ENCODE results near the gene DDX59. TPM values are rescaled to one million over a fixed set of nuclear protein-coding genes. Genes with fewer than 3 reads are reported as not detected.

Gene DDX59
- total RNA-seq, 1 experiment from 2014 or later = 24.6 TPM

DNA sequence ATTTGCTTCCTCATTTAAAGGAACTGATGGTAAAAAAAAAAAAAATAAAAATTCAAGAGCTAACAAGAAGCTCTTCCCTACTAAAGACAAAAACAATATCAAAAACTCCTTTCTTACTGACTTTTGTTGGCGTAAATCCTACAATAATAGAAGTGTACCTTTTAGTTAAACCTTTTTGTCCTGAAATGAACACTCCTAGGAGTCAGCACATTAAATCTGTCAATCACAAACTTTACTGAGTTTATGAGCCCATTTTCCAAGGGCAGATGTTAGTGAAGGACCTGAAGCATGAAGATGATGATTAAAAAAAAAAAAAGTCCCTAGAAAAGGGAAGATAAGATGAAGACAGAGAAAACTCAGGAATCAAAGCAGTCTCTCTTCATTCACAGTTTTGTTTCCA lies 22.6 kb upstream of the DDX59 start:
- Histone ChIP-seq H3K4me2 (ENCODE audit: low read length) (no peak overlapping the region), H3F3A (ENCODE audit: low read length, unreplicated experiment) (no peaks in the 10 kb centered on the region), H3K4me3 (ENCODE audit: low read length) (no peak overlapping the region), H4K20me1 (ENCODE audit: low read length) (no peaks in the 10 kb centered on the region), H3K9ac (ENCODE audit: low read length) (no peak overlapping the region), H3K9me3 (ENCODE audit: low read length) (no peaks in the 10 kb centered on the region), H3K36me3 (ENCODE audit: low read depth, low read length) (no peaks in the 10 kb centered on the region), H3K79me2 (ENCODE audit: low read length) (no peaks in the 10 kb centered on the region), H3K9me2 (replicated peaks; ENCODE audit: low read length) (no peaks in the 10 kb centered on the region), H3K27me3 (ENCODE audit: low read length) (no peaks in the 10 kb centered on the region), H2AFZ (ENCODE audit: low read length) (no peak overlapping the region), H3K27ac (ENCODE audit: low read length) (no peak overlapping the region), H3K4me1 (ENCODE audit: insufficient read depth, low read length) (0 out of 2 replicates have a peak, but pooled peaks cover 5% of the 10 kb centered on the region)
- CTCF ChIA-PET = no interaction called here
- no peak for DNase-seq
- intact Hi-C loops (cut with micrococcal nuclease) = no loop called here
- POLR2A ChIA-PET (ENCODE audit: unreplicated experiment) = no interaction called here
- TF ChIP-seq, protein P1, sequence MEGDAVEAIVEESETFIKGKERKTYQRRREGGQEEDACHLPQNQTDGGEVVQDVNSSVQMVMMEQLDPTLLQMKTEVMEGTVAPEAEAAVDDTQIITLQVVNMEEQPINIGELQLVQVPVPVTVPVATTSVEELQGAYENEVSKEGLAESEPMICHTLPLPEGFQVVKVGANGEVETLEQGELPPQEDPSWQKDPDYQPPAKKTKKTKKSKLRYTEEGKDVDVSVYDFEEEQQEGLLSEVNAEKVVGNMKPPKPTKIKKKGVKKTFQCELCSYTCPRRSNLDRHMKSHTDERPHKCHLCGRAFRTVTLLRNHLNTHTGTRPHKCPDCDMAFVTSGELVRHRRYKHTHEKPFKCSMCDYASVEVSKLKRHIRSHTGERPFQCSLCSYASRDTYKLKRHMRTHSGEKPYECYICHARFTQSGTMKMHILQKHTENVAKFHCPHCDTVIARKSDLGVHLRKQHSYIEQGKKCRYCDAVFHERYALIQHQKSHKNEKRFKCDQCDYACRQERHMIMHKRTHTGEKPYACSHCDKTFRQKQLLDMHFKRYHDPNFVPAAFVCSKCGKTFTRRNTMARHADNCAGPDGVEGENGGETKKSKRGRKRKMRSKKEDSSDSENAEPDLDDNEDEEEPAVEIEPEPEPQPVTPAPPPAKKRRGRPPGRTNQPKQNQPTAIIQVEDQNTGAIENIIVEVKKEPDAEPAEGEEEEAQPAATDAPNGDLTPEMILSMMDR (conservative IDR thresholded peaks at IDR 0.05; ENCODE audit: low read depth, low read length) = no peak
- no peak for TF ChIP-seq EZH2phosphoT487 (IDR thresholded peaks at IDR 0.05; ENCODE audit: borderline replicate concordance, low read length)
- TF ChIP-seq EZH2 (IDR thresholded peaks at IDR 0.05; ENCODE audit: low read length, unreplicated experiment) = no peak
- BruUV-seq (replicated peaks) = no TSS peak
- ATAC-seq = no peak

DNA sequence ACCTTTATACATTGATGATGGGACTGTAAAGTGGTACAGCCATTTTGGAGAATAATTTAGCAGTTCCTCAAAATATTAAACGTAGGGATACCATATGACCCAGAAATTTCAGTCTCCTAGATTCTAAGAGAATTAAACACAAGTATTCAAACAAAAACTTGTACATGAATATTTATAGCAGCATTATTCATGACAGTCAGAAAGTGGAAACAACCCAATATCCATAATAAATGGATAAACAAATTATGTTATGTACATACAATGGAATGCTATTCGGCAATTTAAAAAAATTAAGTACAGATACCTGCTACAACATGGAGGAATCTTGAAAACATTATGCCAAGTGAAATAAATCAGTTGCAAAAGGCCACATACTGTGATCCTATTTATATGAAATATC lies 16.9 kb upstream of the DDX59 start:
- Histone ChIP-seq H3K27me3 (ENCODE audit: low read length) (no peaks in the 10 kb centered on the region), H3K4me3 (ENCODE audit: low read length) (no peak overlapping the region), H3K9me3 (ENCODE audit: low read length) (no peaks in the 10 kb centered on the region), H2AFZ (ENCODE audit: low read length) (no peak overlapping the region), H4K20me1 (ENCODE audit: low read length) (no peaks in the 10 kb centered on the region), H3K9ac (ENCODE audit: low read length) (no peak overlapping the region), H3K4me2 (ENCODE audit: low read length) (no peak overlapping the region), H3K4me1 (ENCODE audit: insufficient read depth, low read length) (peaks cover 17% of the 10 kb centered on the region), H3K9me2 (replicated peaks; ENCODE audit: low read length) (no peaks in the 10 kb centered on the region), H3K27ac (ENCODE audit: low read length) (no peak overlapping the region), H3F3A (ENCODE audit: low read length, unreplicated experiment) (no peaks in the 10 kb centered on the region), H3K36me3 (ENCODE audit: low read depth, low read length) (no peaks in the 10 kb centered on the region), H3K79me2 (ENCODE audit: low read length) (no peaks in the 10 kb centered on the region)
- ChIA-PET CTCF (no interaction called here), POLR2A (ENCODE audit: unreplicated experiment) (no interaction called here)
- intact Hi-C loops (cut with micrococcal nuclease) = no loop called here
- ATAC-seq = no peak
- no TSS peak for BruUV-seq (replicated peaks)
- no peak for TF ChIP-seq EZH2phosphoT487 (IDR thresholded peaks at IDR 0.05; ENCODE audit: borderline replicate concordance, low read length)
- no peak for TF ChIP-seq EZH2 (IDR thresholded peaks at IDR 0.05; ENCODE audit: low read length, unreplicated experiment)
- DNase-seq = no peak

DNA sequence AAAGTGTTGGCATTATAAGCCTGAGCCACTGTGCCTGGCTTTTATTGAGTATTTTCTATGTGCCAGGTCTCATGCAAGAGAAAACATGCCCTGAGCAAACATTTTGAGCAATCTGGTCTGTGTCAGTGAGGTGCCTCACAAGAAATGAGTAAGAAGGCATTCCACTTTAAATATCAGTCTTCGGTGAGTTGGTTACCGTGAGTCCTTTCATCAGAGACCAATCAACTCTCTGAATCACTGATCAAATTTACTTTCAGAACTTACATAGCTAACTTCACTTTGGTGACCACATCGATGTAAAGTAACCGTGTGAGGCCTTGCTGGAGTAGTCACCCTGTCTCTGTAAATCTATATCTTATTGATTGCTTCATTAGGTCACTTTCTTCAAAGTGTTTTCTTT lies 14.3 kb upstream of the DDX59 start:
- no peak overlapping the region for H3K9ac ChIP-seq (ENCODE audit: low read length)
- H3K4me1 ChIP-seq (ENCODE audit: insufficient read depth, low read length) = peaks cover 12% of the 10 kb centered on the region
- ChIA-PET CTCF (interaction anchor here (1.0 kb wide), 1 partner anchor 62 kb away, joined by 3 read pairs; no protein-coding TSS in a partner anchor), POLR2A (ENCODE audit: unreplicated experiment) (interaction anchor here (0.5 kb wide), 1 partner anchor 14 kb away, joined by 3 read pairs; the partner anchor contains the start of gene DDX59)
- H3K79me2 ChIP-seq (ENCODE audit: low read length) = no peaks in the 10 kb centered on the region
- no peaks in the 10 kb centered on the region for H3K36me3 ChIP-seq (ENCODE audit: low read depth, low read length)
- DNase-seq (peak; percentile 97), ATAC-seq (peak; percentile 97)
- H3K4me3 ChIP-seq (ENCODE audit: low read length) = no peak overlapping the region
- TF ChIP-seq, protein P1 (conservative IDR thresholded peaks at IDR 0.05; ENCODE audit: low read depth, low read length) = no peak
- TF ChIP-seq EZH2 (IDR thresholded peaks at IDR 0.05; ENCODE audit: low read length, unreplicated experiment) (no peak), EZH2phosphoT487 (IDR thresholded peaks at IDR 0.05; ENCODE audit: borderline replicate concordance, low read length) (no peak)
- no peaks in the 10 kb centered on the region for H3F3A ChIP-seq (ENCODE audit: low read length, unreplicated experiment)
- no peaks in the 10 kb centered on the region for H3K9me2 ChIP-seq (replicated peaks; ENCODE audit: low read length)
- no TSS peak for BruUV-seq (replicated peaks)
- H3K27me3 ChIP-seq (ENCODE audit: low read length) = no peaks in the 10 kb centered on the region
- intact Hi-C loops (cut with micrococcal nuclease) = no loop called here
- peak overlapping the region; percentile 4; the same call in 1 of the 2 replicates for H3K4me2 ChIP-seq (ENCODE audit: low read length)
- H3K27ac ChIP-seq (ENCODE audit: low read length) = peak overlapping the region; percentile 20; the same call in 1 of the 2 replicates
- H2AFZ ChIP-seq (ENCODE audit: low read length) = peak overlapping the region; percentile 35
- H3K9me3 ChIP-seq (ENCODE audit: low read length) = no peaks in the 10 kb centered on the region
- no peaks in the 10 kb centered on the region for H4K20me1 ChIP-seq (ENCODE audit: low read length)

All from PC-3 (cell line).